Measurements from ENCODE around the gene BORCS6.

DNA sequence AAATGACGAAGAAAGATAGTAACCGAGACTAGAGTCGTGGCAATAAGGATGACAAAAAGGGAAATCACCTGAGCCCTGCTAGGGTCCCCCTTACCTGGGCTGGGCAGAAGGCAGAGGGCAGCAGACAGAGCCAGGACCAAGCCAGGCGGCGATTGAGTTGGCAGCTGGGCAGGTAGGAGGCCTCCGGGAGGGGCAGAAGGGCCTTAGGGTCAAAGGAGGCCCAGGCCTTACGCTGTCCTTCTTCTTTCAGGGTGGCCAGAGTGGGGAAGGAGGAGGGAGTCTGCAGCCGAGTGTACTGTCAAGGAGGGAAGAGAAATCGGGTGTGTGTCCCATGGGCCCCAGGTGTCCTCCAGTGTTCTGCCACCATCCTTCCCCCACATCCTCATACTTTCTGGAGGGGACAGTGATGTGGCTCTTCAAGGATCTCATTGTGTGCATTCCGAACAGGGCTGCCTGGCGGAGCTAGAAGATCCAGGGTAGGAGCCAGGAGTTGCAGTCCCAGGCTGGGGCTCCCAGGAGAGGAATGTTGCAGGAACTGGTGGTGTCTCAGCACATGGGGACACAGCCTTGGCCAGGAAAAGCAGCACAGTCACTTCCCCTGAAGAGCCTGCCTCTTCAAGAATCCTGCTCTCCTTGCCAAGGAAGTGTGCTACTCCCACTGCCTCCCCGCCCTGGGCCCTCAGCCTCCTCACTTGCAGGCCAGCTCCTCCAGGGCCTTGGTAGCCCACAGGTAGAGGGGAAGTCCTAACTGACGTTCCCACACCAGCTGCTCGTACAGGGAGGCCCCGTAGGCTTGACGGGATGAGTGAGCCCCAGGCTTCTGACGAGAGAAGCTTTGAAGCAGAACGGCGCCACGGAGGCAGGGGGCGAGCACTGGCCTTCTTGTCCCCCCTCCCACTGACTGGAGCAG lies 44.6 kb upstream of the BORCS6 start:
- TF ChIP-seq POLR2A (IDR thresholded peaks at IDR 0.05; ENCODE audit: low read length) (no peak), GATA1 (IDR thresholded peaks at IDR 0.05; ENCODE audit: low read depth, low read length) (no peak)

All from erythroblast (primary cell).